ENCODE measurements around the gene FASTK.
A peak's percentile ranks its signal among the peaks of the same experiment; 100 is the strongest.

The FASTK gene

GRCh38 chr7:151114151-151115090, 33.8 kb upstream of the FASTK start:
- H3K4me3 ChIP-seq (ENCODE audit: low read length) = no peak overlapping the region
- TF ChIP-seq, protein P1, sequence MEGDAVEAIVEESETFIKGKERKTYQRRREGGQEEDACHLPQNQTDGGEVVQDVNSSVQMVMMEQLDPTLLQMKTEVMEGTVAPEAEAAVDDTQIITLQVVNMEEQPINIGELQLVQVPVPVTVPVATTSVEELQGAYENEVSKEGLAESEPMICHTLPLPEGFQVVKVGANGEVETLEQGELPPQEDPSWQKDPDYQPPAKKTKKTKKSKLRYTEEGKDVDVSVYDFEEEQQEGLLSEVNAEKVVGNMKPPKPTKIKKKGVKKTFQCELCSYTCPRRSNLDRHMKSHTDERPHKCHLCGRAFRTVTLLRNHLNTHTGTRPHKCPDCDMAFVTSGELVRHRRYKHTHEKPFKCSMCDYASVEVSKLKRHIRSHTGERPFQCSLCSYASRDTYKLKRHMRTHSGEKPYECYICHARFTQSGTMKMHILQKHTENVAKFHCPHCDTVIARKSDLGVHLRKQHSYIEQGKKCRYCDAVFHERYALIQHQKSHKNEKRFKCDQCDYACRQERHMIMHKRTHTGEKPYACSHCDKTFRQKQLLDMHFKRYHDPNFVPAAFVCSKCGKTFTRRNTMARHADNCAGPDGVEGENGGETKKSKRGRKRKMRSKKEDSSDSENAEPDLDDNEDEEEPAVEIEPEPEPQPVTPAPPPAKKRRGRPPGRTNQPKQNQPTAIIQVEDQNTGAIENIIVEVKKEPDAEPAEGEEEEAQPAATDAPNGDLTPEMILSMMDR (conservative IDR thresholded peaks at IDR 0.05; ENCODE audit: low read length) = no peak
- no peak for DNase-seq (ENCODE audit: low read depth)

- TF ChIP-seq, protein P1 (conservative IDR thresholded peaks at IDR 0.05; ENCODE audit: low read length) = no peak; the same call in 1 of the 2 replicates
Observed at GRCh38 chr7:151113344-151114150, 32.9 kb upstream of the FASTK start.

GRCh38 chr7:151110941-151111645, 30.5 kb upstream of the FASTK start:
- H3K4me3 ChIP-seq (ENCODE audit: low read length) = no peak overlapping the region
- TF ChIP-seq, protein P1 (conservative IDR thresholded peaks at IDR 0.05; ENCODE audit: low read length) = peak; percentile 79

More at GRCh38 chr7:151113344-151114150, 32.9 kb upstream of the FASTK start:
- peak; percentile 65 for DNase-seq (ENCODE audit: low read depth)
- H3K4me3 ChIP-seq (ENCODE audit: low read length) = no peak overlapping the region

DNA sequence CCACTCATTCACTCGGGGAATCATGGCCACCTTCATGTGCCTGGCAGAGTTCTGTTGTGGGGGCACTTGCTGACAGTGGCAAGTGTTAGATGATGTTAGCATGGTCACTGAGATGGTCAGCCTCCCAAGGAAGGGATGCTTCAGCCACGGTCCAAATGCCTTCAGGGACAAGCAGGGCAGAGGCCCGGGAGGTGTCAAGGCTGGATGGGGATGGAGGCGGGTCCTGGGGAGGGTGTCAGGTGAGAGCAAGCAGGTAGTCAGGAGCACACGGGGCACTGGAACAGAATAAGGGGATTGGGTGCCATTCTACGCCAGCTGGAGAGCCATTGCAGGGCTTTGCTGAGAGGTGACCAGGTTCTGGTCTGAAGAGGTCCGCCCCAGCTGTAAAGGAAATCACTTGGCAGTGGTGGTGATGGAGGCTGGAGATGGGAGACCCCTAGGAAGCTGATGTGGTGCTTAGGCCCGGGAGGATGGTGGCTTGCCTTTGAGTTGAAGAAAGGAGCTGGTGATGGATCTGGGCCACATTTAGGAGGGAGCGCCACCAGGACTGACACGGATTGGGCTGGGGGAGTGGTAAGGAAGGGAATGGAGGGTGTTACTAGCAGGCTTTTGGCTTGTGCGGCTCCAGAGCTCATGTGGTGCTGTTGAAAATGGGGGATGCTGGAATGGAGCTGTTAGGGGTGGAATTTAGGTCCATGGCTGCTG, 29.8 kb upstream of the FASTK start:
- TF ChIP-seq, protein P1 (conservative IDR thresholded peaks at IDR 0.05; ENCODE audit: low read length) = no peak
- H3K4me3 ChIP-seq (ENCODE audit: low read length) = no peak overlapping the region
- no peak for DNase-seq (ENCODE audit: low read depth)

More at GRCh38 chr7:151110941-151111645, 30.5 kb upstream of the FASTK start:
- DNase-seq (ENCODE audit: low read depth) = peak; percentile 66

DNA sequence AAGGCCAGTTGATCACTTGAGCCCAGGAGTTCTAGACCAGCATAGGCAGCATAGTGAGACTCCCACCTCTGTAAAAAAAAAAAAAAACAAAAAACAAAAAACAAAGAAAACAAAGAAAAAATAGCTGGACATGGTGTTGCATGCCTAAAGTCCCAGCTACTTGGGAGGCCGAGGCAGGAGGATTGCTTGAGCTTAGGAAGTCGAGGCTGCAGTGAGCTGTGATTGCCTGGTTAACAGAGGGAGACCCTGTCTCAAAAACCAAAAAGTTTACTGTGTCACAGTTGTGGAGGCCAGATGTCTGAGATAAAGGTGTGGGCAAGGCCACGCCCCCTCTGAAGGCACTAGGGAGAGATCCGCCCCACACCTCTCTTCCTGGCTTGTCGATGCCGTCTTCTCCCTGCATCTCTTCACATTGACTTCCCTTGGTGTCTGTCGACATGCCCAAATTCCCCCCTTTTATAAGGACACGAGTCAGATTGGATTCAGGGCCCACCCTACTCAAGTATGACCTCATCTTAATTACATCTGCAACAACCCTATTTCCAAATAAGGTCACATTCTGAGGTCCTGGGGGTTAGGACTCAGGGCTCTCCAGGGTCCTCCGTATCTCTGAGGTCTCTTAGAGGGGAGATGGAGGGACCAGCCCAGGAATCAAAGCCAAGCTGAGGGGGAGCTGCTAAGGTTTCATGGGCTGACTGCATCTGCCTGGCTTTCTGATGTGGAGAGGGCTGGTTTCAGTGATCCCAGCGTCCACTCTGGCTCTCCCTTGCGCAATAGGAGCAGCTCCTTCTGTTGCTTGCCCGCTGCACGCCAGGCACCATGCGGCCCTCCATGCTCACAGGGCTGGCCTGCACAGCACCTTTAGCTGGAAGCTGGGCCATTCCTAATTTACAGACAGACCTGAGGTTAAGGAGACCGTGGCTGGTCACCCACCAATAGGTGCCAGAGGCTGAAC, 28.8 kb upstream of the FASTK start:
- TF ChIP-seq, protein P1 (conservative IDR thresholded peaks at IDR 0.05; ENCODE audit: low read length) = no peak

More for the DNA sequence above, 28.8 kb upstream of the FASTK start:
- H3K4me3 ChIP-seq (ENCODE audit: low read length) = no peak overlapping the region
- DNase-seq (ENCODE audit: low read depth) = peak; percentile 59

Measured in AG10803 (cell line).